GM18507 (cell line): ENCODE measurements around the gene MYL11.
A peak's percentile ranks its signal among the peaks of the same experiment; 100 is the strongest.

ENCODE experiments used
- DNase-seq: peaks from one replicate; pipeline ENCODE4 v3.0.0; 2011; ENCODE audit warnings: low read depth; ENCODE audit not compliant: insufficient read length; ENCODE audit errors: extremely low spot score
- FAIRE-seq: peaks from 2 replicates; lab custom pipeline; 2011; peaks lifted over from hg19 to GRCh38; lab: Jason Lieb, UNC

The MYL11 gene

GRCh38 chr16:30368792-30369090 lies 5.9 kb upstream of the MYL11 start:
- no peak for FAIRE-seq
- DNase-seq = no peak

DNA sequence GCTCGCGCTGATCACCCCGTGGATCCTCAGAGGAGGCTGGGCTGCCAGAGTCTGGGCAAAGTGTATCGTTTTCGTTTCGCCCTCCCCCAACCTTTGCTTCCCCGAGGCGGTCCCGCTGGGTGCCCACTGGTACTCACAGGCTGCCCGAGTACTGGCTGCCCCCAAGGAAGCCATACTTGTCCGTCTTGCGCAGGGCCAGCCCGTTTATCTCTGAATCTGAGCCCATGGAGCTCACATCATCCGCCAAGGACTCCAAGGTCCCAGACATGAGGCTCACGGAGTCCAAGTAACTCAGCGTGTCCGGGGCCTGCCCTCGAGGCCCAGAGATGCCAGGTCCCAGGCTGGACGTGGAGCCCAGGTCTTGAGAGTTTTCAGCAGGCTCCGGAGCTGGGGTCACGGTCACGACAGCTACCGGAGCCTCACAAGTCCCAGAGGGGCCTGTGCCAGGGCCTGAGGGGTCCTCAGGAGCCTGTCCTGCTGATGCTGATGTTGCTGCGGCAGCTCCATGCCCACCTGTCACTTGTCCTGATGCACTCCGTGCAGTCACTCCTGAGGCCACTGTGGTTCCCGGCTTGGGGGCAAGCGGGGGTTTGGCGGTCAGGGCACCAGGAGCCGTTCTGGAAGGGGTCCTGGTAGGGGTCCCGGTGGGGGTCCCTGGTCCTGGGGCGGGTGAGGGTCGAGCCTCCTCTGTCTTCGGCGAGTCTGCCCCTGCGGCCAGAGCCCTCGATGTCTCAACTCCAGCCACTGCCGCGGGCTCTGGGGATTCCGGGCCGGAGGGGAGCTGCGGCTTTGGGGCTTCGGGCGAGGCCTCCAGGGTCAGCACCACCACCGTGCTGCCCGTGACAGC lies 5.3 kb upstream of the MYL11 start:
- FAIRE-seq = no peak
- DNase-seq = no peak

DNA sequence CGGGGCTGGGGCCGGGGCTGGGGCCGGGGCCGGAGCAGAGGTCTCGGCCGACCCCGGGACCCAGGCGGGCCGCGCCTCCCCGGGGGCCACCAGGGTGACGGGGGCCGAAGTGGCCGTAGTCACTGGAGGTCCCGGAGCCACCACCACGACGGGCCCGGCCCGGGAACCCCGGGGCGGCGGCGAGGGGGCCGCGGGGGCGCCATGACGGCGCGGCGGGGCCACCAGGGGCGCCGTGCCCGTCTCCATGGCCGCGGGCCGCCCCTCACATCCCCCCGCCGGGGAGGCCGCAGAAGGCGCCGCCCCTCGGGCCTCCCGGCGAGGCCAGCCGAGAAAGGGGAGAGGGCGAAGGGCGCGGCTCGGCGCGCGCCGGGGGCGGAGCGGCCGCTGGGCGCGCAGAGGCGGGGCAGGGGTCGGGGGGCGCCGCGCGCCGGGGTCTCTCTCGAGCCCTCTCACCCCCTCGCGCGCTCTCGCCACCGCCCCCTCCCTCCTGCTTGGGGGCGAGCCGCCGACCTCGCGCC lies 4.6 kb upstream of the MYL11 start:
- DNase-seq = no peak
- FAIRE-seq = no peak

DNA sequence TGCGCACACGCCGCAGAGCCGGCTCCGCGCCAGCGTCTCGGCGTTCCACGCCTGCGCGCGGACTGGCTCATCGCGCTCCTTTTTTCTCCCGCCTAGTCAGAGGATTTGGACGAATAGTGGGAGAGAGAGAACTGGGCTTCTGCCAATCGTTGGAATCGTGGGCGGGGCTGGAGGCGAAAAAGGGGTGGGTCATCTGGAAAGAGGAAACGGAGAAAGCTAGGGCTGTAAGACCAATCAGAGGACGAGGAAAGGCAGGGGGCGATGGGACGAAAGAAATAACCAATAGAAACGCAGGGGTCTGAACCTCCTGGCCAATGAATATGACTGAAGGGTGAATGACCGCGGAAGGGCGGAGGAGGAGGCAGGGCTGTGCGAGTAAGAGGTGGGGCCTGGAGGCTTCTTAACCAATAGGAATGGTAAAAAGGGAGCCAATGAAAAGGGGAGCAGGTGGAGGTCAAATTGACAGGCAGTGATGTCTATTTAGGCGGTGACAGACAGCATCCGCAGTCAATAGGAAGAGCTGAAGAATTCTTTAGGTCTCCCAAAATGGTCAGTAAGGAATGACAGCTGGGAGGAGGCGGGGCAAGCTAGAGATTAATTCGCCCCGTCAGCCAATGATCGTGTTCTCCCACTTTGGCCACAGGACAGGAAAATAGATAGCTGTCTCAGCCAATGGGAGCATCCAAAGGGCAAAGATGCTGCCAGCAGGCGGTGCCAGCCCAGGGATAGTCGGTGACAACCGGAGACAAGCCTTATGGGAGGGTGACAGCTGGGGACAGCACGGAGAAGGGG lies 4.0 kb upstream of the MYL11 start, which contains the start of gene TBC1D10B:
Gene TBC1D10B, minus strand, starts transcription at position 39 of the 792 bp plus-strand sequence. CDS start 311 bp downstream, outside the sequence.
- DNase-seq (peak; percentile 86), FAIRE-seq (peak; percentile 100)

- no peak for FAIRE-seq
Observed at GRCh38 chr16:30371248-30371816, 3.3 kb upstream of the MYL11 start.

DNA sequence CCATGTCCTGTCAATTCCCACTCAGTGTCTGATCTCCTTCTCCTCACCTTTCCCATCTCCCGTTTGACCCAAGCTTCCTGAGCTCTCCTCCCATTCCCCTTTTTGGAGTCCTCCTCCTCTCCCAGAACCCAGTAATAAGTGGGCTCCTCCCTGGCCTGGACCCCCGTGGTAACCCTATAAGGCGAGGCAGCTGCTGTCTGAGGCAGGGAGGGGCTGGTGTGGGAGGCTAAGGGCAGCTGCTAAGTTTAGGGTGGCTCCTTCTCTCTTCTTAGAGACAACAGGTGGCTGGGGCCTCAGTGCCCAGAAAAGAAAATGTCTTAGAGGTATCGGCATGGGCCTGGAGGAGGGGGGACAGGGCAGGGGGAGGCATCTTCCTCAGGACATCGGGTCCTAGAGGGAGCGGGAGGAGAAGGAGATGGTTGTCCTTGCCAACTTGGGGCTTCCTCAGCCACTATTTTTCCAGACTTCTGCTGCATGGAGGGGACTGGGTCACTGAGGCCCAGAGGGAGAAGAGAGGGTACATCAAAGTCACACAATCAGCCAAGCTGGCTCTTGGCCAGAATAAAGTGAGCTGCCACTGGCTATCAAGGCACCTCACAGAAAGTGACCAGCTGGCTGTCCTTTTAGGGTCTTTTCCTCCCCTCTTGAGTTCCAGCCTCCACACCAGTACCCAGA lies 2.4 kb upstream of the MYL11 start:
- no peak for FAIRE-seq
- no peak for DNase-seq

More at GRCh38 chr16:30371248-30371816, 3.3 kb upstream of the MYL11 start:
- DNase-seq = no peak

DNA sequence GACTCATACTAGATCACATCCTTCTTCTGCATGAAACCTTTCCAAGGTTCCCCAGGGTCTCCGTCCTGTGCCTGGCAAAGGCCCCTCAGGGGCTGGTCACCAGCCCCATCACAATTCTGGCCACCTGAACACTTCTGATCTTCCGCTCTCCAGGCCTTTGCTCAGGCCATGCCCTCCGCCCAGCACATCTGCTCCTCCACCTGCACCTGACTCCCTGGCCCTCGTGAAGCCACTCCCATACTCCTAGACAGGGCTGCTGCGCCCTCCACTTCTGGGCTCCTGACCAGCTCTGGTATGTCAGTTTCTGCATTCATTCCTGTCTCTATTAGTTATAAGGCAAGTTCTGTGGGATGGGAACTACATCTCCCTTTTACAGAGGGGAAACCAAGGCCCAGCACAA lies 1.9 kb upstream of the MYL11 start:
- DNase-seq (no peak), FAIRE-seq (no peak)

GRCh38 chr16:30375864-30376263 lies 1.3 kb downstream of the MYL11 start:
- FAIRE-seq (no peak), DNase-seq (no peak)

DNA sequence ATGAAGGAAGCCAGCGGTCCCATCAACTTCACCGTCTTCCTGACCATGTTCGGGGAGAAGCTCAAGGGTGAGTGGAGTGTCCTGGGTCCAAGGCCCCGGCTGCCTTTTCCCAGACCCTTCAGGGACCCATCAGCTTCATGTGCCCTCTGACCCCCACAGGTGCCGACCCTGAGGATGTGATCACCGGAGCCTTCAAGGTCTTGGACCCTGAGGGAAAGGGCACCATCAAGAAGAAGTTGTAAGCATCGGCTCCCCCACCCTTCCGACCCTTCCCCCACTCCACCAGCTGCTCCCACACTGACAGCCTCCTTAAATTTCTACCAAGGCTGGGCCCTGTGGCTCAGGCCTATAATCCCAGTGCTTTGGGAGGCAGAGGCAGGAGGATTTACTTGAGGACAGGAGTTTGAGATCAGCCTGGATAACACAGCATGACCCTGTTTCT lies 1.9 kb downstream of the MYL11 start:
- DNase-seq = no peak
- FAIRE-seq = no peak

DNA sequence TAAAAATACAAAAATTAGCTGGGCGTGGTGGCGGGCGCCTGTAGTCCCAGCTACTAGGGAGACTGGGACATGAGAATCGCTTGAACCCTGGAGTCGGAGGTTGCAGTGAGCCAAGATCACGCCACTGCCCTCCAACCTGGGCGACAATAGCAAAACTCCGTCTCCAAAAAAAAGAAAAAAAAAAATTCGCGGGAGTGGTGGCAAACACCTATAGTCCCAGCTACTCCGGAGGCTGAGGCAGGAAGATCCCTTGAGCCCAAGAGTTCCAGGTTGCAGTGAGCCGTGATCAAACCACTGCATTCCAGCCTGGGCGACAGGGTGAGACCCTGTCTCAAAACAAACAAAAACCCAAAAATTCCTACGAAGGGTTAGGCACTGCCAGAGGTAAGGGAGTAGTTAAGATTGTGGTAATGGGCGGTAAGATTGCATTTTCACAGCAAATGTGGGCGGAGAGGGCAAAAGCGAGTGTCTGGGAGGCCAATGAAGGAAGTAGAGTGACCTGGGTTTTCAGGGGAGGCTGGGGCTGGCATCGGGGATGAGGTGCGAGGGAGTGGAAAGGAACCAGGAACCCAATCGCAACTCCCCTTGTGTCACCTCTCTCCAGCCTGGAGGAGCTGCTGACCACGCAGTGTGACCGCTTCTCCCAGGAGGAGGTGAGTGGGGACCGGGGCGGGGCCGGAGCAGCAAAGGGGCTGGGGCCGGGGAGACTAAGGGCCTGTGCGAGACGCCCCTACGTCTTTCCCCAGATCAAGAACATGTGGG lies 2.6 kb downstream of the MYL11 start:
- FAIRE-seq (peak; percentile 18), DNase-seq (no peak)

- FAIRE-seq (no peak), DNase-seq (no peak)
Observed at GRCh38 chr16:30377812-30378235, 3.2 kb downstream of the MYL11 start.

- FAIRE-seq = peak; percentile 97
Observed at GRCh38 chr16:30378236-30379157, 3.9 kb downstream of the MYL11 start.

GRCh38 chr16:30379158-30379783 lies 4.7 kb downstream of the MYL11 start:
- DNase-seq = no peak
- FAIRE-seq = no peak

More at GRCh38 chr16:30378236-30379157, 3.9 kb downstream of the MYL11 start:
- peak; percentile 96 for DNase-seq

DNA sequence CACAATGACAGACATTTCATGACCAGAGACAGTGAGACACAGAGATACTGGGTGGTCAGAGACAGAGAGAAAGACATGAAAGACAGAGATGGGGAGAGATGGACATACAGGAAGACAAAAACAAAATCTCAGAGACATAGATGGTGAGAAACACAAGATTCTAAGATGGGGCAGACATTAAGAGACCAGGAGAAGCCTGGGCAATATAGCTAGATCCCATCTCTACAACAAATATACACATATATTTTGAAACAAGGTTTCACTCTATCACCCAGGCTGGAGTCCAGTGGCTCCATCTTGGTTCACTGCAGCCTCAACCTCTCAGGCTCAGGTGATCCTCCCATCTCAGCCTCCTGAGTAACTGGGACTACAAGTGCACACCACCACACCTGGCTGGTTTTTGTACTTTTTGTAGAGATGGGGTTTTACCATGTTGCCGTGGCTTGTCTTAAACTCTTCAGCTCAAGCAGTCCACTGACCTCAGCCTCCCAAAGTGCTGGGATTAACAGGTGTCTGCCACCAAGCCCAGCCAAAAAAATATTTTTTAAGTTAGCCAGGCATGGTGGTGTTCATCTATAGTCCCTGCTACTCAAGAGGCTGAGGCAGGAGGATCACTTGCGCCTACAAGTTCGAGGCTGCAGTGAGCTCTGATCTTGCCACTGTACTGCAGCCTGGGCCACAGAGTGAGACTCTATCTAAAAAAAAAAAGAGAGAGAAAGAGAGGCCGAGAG lies 5.6 kb downstream of the MYL11 start:
- DNase-seq (no peak), FAIRE-seq (no peak)

DNA sequence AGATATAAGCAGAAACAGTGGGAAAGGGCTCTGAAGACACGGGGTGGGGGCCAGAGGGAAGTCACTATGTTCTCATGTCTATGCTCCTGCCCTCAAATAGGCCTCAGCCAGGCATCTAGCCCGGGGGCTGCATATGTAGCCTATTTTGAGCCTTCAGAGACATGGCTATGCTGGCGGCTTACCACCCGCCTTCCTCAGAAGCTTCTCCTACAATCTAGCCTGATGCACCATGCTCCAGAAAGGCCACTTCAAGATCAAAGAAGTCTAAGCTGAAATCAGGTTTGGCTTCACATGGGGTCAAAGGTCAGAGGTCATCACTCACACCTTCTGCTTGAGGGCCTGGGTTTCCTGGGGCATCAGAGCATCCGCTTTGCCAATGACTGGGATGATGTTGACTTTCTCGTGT lies 6.2 kb downstream of the MYL11 start:
- no peak for DNase-seq

DNA sequence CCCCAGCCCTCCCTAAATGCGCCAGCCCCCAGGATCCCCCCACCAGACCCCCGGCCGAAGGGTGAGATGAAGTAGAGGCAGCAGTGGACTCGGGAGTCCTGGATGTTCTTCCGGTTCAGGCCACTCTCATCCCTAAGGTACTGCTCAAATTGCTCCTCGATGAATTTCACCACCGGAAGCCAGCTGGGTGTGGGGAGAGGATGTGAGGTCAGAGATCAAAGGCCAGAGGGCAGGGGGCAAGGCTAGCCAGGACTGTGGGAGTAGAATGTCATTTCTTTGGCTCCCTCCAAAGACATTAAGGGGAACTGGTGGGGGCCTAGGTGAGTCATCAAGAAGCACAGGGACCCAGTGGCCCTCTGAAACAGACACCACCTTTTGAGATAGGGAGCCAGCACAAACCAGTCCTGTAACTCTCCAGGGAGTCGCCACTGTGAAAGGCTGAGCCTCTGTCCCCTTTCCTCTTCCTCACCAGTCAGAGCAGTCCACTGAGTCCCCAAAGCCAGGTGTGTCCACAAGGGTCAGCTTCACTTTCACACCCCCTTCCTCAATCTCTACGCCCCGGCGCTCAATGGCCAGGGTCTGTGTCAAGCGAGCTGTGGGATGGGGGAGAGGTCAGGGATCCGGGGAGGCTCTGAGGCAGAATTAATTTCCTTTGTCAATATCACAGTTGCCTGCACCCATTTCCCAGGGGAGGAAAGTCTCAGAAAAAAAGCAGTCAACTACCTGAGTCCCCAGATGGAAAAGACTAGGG lies 6.9 kb downstream of the MYL11 start:
- DNase-seq (no peak), FAIRE-seq (peak; percentile 48)

More for the DNA sequence above, 6.2 kb downstream of the MYL11 start:
- FAIRE-seq = no peak
